ENCODE measurements around the gene TYW3. TPM values are rescaled to one million over a fixed set of nuclear protein-coding genes. Genes with fewer than 3 reads are reported as not detected.

The TYW3 gene
- total RNA-seq, 1 donor from 2014 or later = 0.13 TPM

DNA sequence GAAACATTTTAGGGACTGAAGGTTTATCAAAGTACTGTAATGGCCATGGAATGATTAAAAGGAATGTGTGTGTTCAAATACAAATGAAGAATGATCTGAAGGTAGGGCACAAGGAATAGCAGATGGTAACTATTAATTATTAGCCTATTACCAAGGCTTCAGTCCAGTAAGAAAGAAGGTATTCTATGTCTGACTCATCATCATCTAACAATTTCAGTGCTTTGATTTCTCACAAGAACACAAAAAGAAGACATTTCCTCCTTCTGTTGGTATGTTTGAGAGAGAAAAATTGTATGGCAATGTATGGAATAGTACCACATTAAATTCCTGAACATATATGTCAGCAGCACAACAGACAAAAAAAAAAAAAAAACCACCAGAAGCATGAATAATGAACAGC is 57.5 kb downstream of the TYW3 start:
- TF ChIP-seq EZH2phosphoT487 (IDR thresholded peaks at IDR 0.05) (no peak), CTCF (IDR thresholded peaks at IDR 0.05) (no peak), EZH2 (IDR thresholded peaks at IDR 0.05) (no peak)
- Histone ChIP-seq H2AFZ (replicated peaks) (no peak overlapping the region), H3F3A (ENCODE audit: low read depth) (no peaks in the 10 kb centered on the region), H3K36me3 (no peaks in the 10 kb centered on the region), H3K27me3 (no peaks in the 10 kb centered on the region), H4K20me1 (ENCODE audit: low read depth) (no peaks in the 10 kb centered on the region), H3K4me2 (no peak overlapping the region), H3K9me3 (ENCODE audit: low read depth) (no peaks in the 10 kb centered on the region), H3K4me3 (no peak overlapping the region), H3K9ac (no peak overlapping the region), H3K4me1 (no peaks in the 10 kb centered on the region), H3K27ac (no peak overlapping the region), H3K79me2 (ENCODE audit: low read depth) (no peaks in the 10 kb centered on the region)
- Mint-ChIP-seq H3K36me3 (no peaks in the 10 kb centered on the region), H3K27me3 (ENCODE audit: insufficient read depth, low read depth) (no peaks in the 10 kb centered on the region), H3K4me1 (no peaks in the 10 kb centered on the region), H3K9me3 (no peaks in the 10 kb centered on the region), H3K4me3 (no peak overlapping the region), H3K27ac (no peak overlapping the region)
- no peak for DNase-seq (ENCODE audit: low spot score)

DNA sequence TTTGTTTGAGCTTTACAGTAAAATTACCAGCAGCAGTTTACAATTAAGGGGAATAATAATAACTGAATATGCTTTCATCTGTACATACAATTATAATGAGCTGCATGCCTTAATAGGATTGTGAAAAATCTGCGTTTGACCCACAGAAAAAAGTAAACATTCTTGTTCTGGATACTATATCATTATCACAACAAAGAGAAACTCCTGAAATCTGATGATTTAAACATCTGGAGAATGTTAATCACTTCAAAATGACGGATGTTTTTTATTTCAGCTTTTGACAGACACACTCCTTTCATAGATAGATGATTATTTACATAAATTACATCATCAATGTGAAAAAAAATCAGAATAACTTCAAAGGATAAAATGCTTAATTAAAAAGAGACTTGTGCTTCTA is 58.5 kb downstream of the TYW3 start:
- Histone ChIP-seq H2AFZ (replicated peaks) (no peak overlapping the region), H3K4me3 (no peak overlapping the region), H3K9ac (no peak overlapping the region), H3K4me1 (no peaks in the 10 kb centered on the region), H4K20me1 (ENCODE audit: low read depth) (no peaks in the 10 kb centered on the region), H3K36me3 (no peaks in the 10 kb centered on the region), H3K4me2 (no peak overlapping the region), H3K9me3 (ENCODE audit: low read depth) (no peaks in the 10 kb centered on the region), H3K79me2 (ENCODE audit: low read depth) (no peaks in the 10 kb centered on the region), H3K27ac (no peak overlapping the region), H3F3A (ENCODE audit: low read depth) (no peaks in the 10 kb centered on the region), H3K27me3 (no peaks in the 10 kb centered on the region)
- H3K36me3 Mint-ChIP-seq = no peaks in the 10 kb centered on the region
- H3K27me3 Mint-ChIP-seq (ENCODE audit: insufficient read depth, low read depth) = no peaks in the 10 kb centered on the region
- TF ChIP-seq EZH2phosphoT487 (IDR thresholded peaks at IDR 0.05) = no peak
- no peak for TF ChIP-seq CTCF (IDR thresholded peaks at IDR 0.05)
- no peak for TF ChIP-seq EZH2 (IDR thresholded peaks at IDR 0.05)
- no peaks in the 10 kb centered on the region for H3K4me1 Mint-ChIP-seq
- DNase-seq (ENCODE audit: low spot score) = no peak
- no peaks in the 10 kb centered on the region for H3K9me3 Mint-ChIP-seq
- no peak overlapping the region for H3K27ac Mint-ChIP-seq
- no peak overlapping the region for H3K4me3 Mint-ChIP-seq

DNA sequence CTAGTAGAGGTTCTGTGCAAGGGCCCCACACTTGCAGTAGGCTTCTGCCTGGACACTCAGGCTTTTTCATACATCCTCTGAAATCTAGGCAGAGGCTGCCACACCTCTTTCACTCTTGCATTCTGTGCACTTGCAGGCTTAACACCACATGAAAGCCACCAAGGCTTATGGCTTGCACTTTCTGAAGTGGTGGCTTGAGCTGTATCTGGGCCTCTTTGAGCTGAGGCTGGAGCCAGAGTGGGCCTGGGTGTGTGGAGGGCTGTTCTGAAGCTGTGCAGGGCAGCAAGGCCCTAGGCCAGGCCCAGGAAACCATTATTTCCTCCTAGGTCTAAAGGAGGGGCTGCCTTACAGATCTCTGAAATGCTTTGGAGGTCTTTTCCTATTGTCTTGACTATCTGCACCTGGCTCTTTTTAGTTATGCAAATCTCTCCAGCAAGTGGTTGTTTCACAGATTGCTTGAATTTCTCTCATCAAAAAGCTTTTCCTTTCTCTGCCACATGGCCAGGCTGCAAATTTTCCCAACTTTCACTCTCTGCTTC is 66.2 kb downstream of the TYW3 start:
- H3K27ac Mint-ChIP-seq = no peak overlapping the region
- no peaks in the 10 kb centered on the region for H3K36me3 Mint-ChIP-seq
- H2AFZ ChIP-seq (replicated peaks) = no peak overlapping the region
- H3K27me3 ChIP-seq = no peaks in the 10 kb centered on the region
- no peaks in the 10 kb centered on the region for H3K9me3 ChIP-seq (ENCODE audit: low read depth)
- no peaks in the 10 kb centered on the region for H3K9me3 Mint-ChIP-seq
- H3K36me3 ChIP-seq = no peaks in the 10 kb centered on the region
- no peak overlapping the region for H3K4me3 ChIP-seq
- H3K79me2 ChIP-seq (ENCODE audit: low read depth) = no peaks in the 10 kb centered on the region
- TF ChIP-seq EZH2 (IDR thresholded peaks at IDR 0.05) = no peak
- TF ChIP-seq EZH2phosphoT487 (IDR thresholded peaks at IDR 0.05) = no peak
- no peak for TF ChIP-seq CTCF (IDR thresholded peaks at IDR 0.05)
- H3K27ac ChIP-seq = no peak overlapping the region
- no peaks in the 10 kb centered on the region for H3F3A ChIP-seq (ENCODE audit: low read depth)
- no peak overlapping the region for H3K4me2 ChIP-seq
- no peaks in the 10 kb centered on the region for H4K20me1 ChIP-seq (ENCODE audit: low read depth)
- DNase-seq (ENCODE audit: low spot score) = no peak
- H3K4me1 Mint-ChIP-seq = no peaks in the 10 kb centered on the region
- H3K27me3 Mint-ChIP-seq (ENCODE audit: insufficient read depth, low read depth) = no peaks in the 10 kb centered on the region
- H3K4me3 Mint-ChIP-seq = no peak overlapping the region
- H3K9ac ChIP-seq = no peak overlapping the region
- H3K4me1 ChIP-seq = no peaks in the 10 kb centered on the region
